OCI-LY7 (cell line): ENCODE data around the gene IGSF9. TPM values are rescaled to one million over a fixed set of nuclear protein-coding genes. Genes with fewer than 3 reads are reported as not detected.

Source experiments
- BruUV-seq: library from RNA; stranded (reverse); fragments of 400-500 nt; replicated peaks from 2 replicates; lab custom pipeline; 2021; lab: Mats Ljungman, UMichigan
- CTCF ChIA-PET: fragments of 300-600 bp; sonication (Branson Sonifier 250); formaldehyde crosslinking; loops from one replicate; lab custom pipeline; 2022; ENCODE audit warnings: antibody characterized with exemption; ENCODE audit not compliant: unreplicated experiment; lab: Charles Lee
- POLR2A ChIA-PET: fragments of 300-600 bp; sonication (Branson Sonifier 250); formaldehyde crosslinking; loops from one replicate; lab custom pipeline; 2022; ENCODE audit warnings: antibody characterized with exemption; lab: Charles Lee
- DNase-seq: peaks from one replicate; pipeline ENCODE4 v3.0.0-alpha.2; 2015; ENCODE audit warnings: low spot score
- H2AFZ ChIP-seq: fragments of 200-600 bp; sonication (generic), shearing (Covaris generic); 2 replicates; pipeline ENCODE4 v1.6.1; 2014; ENCODE audit warnings: mild to moderate bottlenecking, antibody characterized with exemption, low read length, moderate library complexity
- H3K27ac ChIP-seq: fragments of 200-600 bp; sonication (generic); 2 replicates; pipeline ENCODE4 v1.5.1; 2014; ENCODE audit warnings: mixed run types, low read depth, mild to moderate bottlenecking, moderate library complexity, low read length, inconsistent platforms; ENCODE audit not compliant: poor library complexity, severe bottlenecking
- H3K36me3 ChIP-seq: fragments of 200-600 bp; sonication (generic); 2 replicates; pipeline ENCODE4 v1.6.1; 2014; ENCODE audit warnings: mild to moderate bottlenecking, antibody characterized with exemption, low read length, moderate library complexity, mixed read lengths; ENCODE audit not compliant: insufficient read depth
- H3K4me1 ChIP-seq: fragments of 200-600 bp; sonication (generic); 2 replicates; pipeline ENCODE4 v1.5.1; 2014; ENCODE audit warnings: mild to moderate bottlenecking, low read length; ENCODE audit not compliant: insufficient read depth, poor library complexity, severe bottlenecking
- H3K4me2 ChIP-seq: fragments of 200-600 bp; sonication (generic); 2 replicates; pipeline ENCODE4 v1.6.1; 2014; ENCODE audit warnings: mild to moderate bottlenecking, low read length
- H3K4me3 ChIP-seq: fragments of 200-600 bp; sonication (generic); 2 replicates; pipeline ENCODE4 v1.5.1; 2014; ENCODE audit warnings: mild to moderate bottlenecking, low read depth, low read length; ENCODE audit not compliant: poor library complexity, severe bottlenecking
- H3K79me2 ChIP-seq: fragments of 200-600 bp; sonication (generic); 2 replicates; pipeline ENCODE4 v1.6.1; 2016; ENCODE audit warnings: low read depth, mild to moderate bottlenecking, low read length, moderate library complexity, mixed read lengths; ENCODE audit not compliant: insufficient read depth
- H3K9me2 ChIP-seq: fragments of 200-600 bp; sonication (generic); 2 replicates; pipeline ENCODE4 v1.6.1; 2016; ENCODE audit warnings: mild to moderate bottlenecking, low read length, mixed read lengths; ENCODE audit not compliant: insufficient read depth
- H3K9me3 ChIP-seq: fragments of 200-600 bp; sonication (generic); 2 replicates; pipeline ENCODE4 v1.6.1; 2014; ENCODE audit warnings: mild to moderate bottlenecking, mixed run types, low read length, mixed read lengths
- H4K20me1 ChIP-seq: fragments of 200-600 bp; sonication (generic); 2 replicates; pipeline ENCODE4 v1.6.1; 2014; ENCODE audit warnings: mild to moderate bottlenecking, antibody characterized with exemption, low read length, moderate library complexity, mixed read lengths; ENCODE audit not compliant: insufficient read depth
- CTCF ChIP-seq: fragments of 200-600 bp; sonication (generic); conservative IDR thresholded peaks from 2 replicates; pipeline ENCODE4 v1.5.1; 2014; ENCODE audit warnings: mild to moderate bottlenecking, antibody characterized with exemption, low read length, moderate library complexity, mixed read lengths
- EZH2phosphoT487 ChIP-seq: fragments of 200-600 bp; sonication (generic); IDR thresholded peaks from 2 replicates; pipeline ENCODE4 v1.6.1; 2018; ENCODE audit warnings: low read depth, borderline replicate concordance, mild to moderate bottlenecking, mixed run types, antibody characterized with exemption, low read length, moderate library complexity, mixed read lengths
- intact Hi-C: fragments of 100-400 bp; cut with micrococcal nuclease; formaldehyde crosslinking; loops from one replicate; pipeline ENCODE4 v1.10.0; 2022; ENCODE audit not compliant: unreplicated experiment
- total RNA-seq, 2 experiments: library from RNA; depleted of rRNA in 1 of 2; stranded (reverse); fragments of >200 nt in 1 of 2; shearing (Covaris generic) in 1 of 2; gene quantifications; 2 replicates each; pipeline ENCODE4 v1.2.3, GENCODE V29; 2014 to 2022

IGSF9 gene
- total RNA-seq, 2 experiments from 2014 or later: not detected

- Histone ChIP-seq H3K4me3 (peak within 1 kb of the TSS; percentile 94), H2AFZ (peak within 1 kb of the TSS; percentile 90; the same call in 1 of the 2 replicates), H3K79me2 (peaks cover 47% of the 10 kb centered on the region; the same call in 1 of the 2 replicates), H3K9me2 (no peaks in the 10 kb centered on the region), H3K4me1 (peaks cover 43% of the 10 kb centered on the region), H3K27ac (peak within 1 kb of the TSS; percentile 80), H3K9me3 (no peaks in the 10 kb centered on the region), H3K36me3 (peaks cover 11% of the 10 kb centered on the region), H3K4me2 (peak within 1 kb of the TSS; percentile 90), H4K20me1 (no peaks in the 10 kb centered on the region)
- DNase-seq: peak; percentile 94
- intact Hi-C loops: no loop called here
- TF ChIP-seq EZH2phosphoT487: no peak
- TF ChIP-seq CTCF: no peak
- BruUV-seq: TSS peak; percentile 60
- ChIA-PET POLR2A (interaction anchor here (2.2 kb wide), 1 partner anchor 8 kb away, joined by 6 read pairs; no protein-coding TSS in a partner anchor), CTCF (interaction anchor here (0.6 kb wide), 1 partner anchor 164 kb away, joined by 4 read pairs; no protein-coding TSS in a partner anchor)
These were observed 20.4 kb downstream of the IGSF9 start, which contains the start of gene TAGLN2 for GRCh38 chr1:159924791-159925718. TAGLN2 (minus strand) TSS chr1:159925507; CDS start chr1:159920509, 4,998 bp downstream.

- H3K9me3 ChIP-seq: no peaks in the 10 kb centered on the region
- H4K20me1 ChIP-seq: no peaks in the 10 kb centered on the region
- no TSS peak for BruUV-seq
- no peak for TF ChIP-seq EZH2phosphoT487
- no peak for TF ChIP-seq CTCF
- intact Hi-C loops: no loop called here
- H3K4me2 ChIP-seq: peak overlapping the region; percentile 90
- peak overlapping the region; percentile 94 for H3K4me3 ChIP-seq
- peak; percentile 44 for DNase-seq
- CTCF ChIA-PET: no interaction called here
- peaks cover 43% of the 10 kb centered on the region for H3K4me1 ChIP-seq
- peaks cover 19% of the 10 kb centered on the region for H3K36me3 ChIP-seq
- no peaks in the 10 kb centered on the region for H3K9me2 ChIP-seq
- peak overlapping the region; percentile 20; the same call in 1 of the 2 replicates for H2AFZ ChIP-seq
- H3K27ac ChIP-seq: peak overlapping the region; percentile 80
- peaks cover 47% of the 10 kb centered on the region; the same call in 1 of the 2 replicates for H3K79me2 ChIP-seq
- POLR2A ChIA-PET: interaction anchor here (0.9 to 2.2 kb wide), 3 partner anchors 9 to 108 kb away, joined by 3 to 6 read pairs (median 3); partner anchors contain the start of gene PIGM
These were observed 21.2 kb downstream of the IGSF9 start for GRCh38 chr1:159924025-159924790.
